GM19043 (cell line): Measurements from ENCODE around the gene KRTAP25-1.

Source experiments
- ATAC-seq: cut with Tn5 transposase; IDR thresholded peaks from one replicate; pipeline ENCODE4 v1.9.1; 2021; ENCODE audit warnings: low read depth; ENCODE audit not compliant: unreplicated experiment

The KRTAP25-1 gene, protein sequence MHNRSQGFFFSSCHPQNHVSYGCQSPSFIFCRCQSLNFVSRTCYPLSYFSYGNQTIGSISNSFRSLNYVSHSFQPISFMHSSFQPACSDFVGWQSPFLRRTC

DNA sequence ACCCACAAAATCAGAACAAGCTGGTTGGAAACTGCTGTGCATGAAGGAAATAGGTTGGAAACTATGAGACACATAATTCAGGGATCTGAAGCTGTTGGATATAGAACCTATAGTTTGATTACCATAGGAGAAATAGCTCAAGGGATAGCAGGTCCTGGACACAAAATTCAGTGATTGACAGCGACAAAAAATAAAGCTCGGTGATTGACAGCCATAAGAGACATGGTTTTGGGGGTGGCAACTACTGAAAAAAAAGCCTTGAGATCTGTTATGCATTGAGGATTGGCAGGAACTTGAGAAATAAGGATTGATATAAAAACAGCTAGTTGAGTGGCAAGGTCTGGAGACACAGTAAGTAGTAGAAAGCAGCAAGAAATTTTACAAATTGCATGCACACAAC is at the start of gene KRTAP25-1:
KRTAP25-1 (minus strand) TSS at position 300 of the 400 bp plus-strand sequence; CDS start at position 276, 24 bp downstream.
- ATAC-seq = no peak

DNA sequence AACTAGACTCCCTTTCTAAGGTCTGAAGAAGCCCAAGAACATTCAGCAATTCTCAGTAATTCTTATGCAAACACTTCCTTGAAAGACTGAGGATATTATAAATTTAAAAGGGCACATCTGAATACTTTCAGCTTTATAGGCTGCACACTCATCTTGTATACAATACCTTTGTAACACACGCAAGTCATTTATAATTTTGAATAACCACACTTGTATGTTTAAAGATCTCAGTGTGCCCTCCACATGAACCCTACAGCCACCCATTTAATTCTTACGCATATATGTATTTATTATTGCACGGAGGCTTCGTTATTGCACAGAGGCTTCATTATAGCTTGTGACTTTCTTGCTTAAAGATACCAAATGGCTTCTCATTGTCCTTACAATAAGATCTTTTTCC is 49.4 kb upstream of the KRTAP25-1 start:
- no peak for ATAC-seq

DNA sequence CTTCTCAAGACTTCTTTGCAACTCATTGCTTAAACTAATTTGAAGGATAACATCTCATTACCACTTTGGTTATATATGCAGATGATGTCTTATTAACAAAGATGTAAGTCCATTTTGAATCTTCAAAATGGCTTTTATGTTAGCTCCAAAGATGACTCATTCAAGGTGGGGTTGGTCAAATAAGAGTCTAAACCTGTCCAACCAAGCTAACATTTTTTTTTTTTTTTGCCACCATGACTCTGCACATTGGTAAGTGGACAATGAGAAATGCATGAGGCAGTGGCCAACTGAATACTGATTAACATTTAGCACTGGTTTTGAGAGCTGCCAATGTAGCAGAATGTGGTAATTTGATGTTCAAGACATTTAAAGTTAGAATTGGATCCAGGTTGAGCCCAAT is 48.5 kb upstream of the KRTAP25-1 start:
- ATAC-seq = no peak

DNA sequence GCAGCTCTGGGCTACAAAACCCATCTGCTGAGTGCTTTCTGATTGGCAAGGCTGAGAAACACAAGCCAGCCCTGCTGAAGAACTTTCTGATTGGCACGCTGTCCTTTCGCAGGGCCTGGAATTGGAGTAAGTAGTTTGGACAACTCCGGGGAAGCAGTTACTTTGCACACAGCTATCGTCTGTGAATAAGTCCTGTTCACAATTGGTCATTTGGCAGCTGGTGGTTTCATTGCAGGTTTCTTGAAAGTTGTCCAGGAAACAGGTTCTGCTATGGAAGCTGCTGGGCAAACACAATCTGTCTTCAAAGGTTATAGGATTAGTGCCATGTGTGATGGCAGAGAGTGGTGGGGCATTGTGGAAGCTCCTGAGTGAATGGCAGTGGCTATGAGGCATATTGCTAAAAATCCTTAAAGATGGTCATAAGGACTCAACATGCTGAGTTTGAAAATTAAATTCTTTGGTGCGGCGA is 48.0 kb upstream of the KRTAP25-1 start, which contains the start of gene KRTAP27-1:
KRTAP27-1 (minus strand) TSS at position 419 of the 469 bp plus-strand sequence; CDS start at position 393, 26 bp downstream.
- ATAC-seq = no peak

DNA sequence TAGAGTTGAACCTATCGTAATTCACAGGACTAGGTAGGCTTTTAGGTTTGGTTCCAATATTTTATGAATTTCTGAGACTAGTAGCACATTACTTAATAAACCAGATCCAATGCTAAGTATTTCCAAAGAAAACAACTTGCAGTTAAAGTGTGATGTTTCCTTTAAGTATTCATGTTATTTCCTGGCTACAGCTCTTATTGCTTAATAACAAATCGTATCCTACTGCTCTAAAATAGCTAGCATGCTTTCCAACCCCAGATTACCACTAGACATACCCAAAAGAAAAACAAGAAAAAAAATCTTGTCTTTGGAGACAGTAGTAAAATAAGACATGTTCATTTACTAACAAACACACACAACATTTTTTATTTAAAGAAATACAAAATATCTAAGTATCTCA is 47.3 kb upstream of the KRTAP25-1 start:
- no peak for ATAC-seq

DNA sequence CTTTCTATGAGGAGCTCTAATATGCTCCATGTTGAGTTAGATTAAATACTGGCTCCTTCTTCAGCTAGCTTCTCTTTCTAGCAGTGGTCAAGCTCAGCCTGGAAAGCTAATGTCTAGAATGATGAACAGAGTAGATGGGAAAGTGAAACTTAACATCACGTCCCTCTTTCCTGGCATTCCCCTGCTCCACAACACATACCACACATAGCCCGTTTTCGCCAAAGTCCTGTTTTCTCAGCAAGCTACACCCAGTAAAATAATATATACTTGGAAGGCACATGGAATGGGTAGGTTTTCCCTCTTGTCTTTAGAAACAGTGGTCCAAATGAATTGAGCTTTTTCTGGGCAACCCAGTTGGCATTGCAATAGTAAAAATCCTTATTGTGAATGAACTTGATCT is 44.4 kb upstream of the KRTAP25-1 start:
- no peak for ATAC-seq

DNA sequence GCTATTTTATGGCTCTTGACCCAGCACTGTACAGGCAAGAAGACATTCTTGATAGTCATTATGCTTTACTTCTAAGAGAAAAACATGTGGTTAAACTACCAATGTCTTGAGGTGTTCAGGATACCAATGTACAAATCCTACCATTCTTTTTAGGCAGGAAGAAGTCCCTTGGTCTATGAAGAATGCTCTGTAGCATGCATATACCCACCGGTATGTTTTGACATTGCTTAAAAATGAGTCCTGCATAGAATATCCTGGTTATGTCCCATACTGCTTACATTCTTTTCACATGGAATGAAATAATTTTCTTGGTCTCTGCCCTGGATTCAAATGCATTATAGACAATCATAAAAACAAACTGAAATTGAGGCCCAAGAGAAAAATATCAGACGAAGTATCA is 43.4 kb upstream of the KRTAP25-1 start:
- no peak for ATAC-seq

DNA sequence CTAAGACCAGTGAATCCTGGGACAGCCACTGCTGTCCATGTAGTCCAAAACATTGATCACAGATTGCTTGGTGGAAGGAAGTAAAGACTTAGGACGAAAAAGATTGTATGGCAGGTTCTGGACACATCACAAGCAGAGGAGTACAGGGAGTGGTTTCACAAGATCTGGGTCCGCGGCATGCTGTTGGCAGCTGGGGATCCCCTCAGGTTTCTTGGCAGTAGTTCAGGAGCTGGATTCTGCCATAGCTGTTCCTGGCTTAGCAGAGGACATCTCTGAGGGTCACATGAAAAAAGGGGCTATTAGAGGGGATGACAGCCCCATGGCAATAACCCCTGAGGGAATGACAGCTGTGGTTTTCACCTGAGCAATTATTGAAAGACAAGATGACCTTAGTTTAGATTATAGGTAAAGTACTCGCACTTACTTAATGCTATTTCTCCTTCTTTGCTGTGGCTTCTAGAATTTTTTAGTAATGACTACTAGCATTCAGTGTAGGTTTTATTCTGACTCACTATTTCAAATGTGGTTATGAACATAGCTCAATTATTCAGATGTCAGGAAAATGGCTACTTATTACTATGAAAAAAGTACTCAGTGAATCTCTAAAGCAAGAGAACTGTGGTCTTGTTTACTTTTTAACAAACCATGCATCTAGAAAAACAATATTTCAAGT is 40.0 kb upstream of the KRTAP25-1 start:
- no peak for ATAC-seq

DNA sequence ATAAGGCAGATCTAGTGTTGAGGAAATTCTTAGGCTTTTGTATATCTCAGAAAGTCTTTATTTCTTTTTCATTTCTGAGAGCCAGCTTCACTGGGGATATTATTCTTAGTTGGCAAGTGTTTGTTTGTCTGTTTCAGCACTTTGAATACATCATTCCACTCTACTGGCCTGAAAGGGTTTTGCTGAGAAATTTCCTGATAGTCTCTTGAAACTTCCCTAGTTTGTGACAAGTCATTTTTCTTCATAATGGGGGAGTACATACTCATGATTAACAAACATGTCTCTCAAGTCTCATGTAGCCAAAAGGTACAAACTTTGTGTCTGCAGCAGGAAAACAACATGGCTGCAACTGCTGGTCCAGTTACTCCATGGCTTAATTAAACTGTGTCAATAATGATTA is 37.1 kb upstream of the KRTAP25-1 start:
- no peak for ATAC-seq

DNA sequence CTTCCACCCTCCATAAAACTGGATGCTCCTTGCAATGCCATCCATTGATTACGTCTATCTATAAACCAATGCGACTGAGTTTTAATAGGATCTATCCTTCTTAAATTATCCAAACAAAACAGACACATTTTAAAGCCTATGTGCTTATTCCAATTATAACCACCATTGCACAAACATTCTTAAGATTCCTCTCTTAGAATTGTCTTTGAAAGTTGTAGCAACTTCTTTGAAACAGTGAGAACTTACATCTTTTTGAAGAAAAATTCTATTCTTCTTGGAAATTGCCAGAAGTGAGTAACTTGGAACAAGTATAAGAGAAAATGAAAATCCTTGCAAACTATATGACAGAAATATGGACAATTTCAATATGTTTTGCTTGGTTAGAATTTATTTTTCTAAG is 30.9 kb upstream of the KRTAP25-1 start, which contains the start of gene KRTAP26-1:
KRTAP26-1 (minus strand) TSS at position 101 of the 400 bp plus-strand sequence. CDS start 280 bp downstream, outside the sequence.
- no peak for ATAC-seq

DNA sequence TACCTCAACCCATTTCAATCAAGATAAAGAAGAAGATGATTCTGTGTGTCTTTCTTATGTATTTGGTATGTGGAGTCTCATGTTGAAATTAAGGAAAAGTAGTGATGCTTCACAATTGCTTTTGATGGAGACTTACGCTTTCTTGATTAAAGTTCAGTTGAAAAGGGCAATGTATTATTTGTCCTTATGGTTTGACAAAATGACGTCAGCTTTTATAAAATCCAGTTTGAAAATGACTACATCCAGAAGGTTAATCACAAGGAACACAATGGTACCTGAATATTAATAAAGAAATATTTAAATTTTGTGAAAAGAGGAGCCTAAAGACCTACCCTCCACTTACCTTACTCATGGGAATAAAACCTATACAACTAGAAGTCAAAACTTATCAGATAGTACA is 26.4 kb upstream of the KRTAP25-1 start:
- no peak for ATAC-seq

DNA sequence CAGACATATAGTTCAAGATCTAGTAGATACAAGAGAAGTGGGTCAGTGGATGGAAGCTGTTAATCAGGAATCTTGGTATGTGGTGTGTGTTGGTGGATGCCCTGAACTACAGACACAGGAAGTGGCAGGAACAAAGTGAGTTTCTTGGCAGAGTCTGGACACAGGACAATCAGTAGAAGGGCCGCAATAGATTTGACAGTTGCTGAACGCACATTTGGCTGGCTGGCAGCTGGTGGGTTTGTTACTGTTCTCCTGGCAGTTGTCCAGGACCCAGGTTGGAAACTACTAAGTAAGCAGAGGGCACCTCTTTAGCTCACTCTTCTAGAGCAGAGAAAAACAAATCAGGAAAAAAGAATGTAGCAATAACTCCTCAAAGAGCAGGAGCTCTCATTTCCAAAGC is 17.6 kb upstream of the KRTAP25-1 start:
- no peak for ATAC-seq

DNA sequence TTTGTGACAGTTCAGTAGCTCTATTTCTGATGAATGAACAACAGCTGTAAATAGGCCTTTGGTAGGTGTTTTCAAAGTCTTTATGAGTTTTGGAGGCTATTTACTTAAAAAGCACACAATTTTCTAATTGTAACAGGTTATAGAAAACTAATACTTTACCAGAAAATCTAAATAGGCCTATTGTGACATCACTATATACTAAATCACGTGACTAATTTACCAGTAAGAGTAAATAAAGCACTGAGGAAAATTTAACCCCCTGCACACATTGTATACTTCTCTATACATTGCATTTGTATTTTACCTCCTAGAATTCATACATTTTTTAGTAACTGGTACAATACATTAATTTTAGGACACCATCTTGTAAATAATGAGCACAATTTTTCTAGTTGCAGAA is 15.8 kb upstream of the KRTAP25-1 start:
- ATAC-seq = no peak

DNA sequence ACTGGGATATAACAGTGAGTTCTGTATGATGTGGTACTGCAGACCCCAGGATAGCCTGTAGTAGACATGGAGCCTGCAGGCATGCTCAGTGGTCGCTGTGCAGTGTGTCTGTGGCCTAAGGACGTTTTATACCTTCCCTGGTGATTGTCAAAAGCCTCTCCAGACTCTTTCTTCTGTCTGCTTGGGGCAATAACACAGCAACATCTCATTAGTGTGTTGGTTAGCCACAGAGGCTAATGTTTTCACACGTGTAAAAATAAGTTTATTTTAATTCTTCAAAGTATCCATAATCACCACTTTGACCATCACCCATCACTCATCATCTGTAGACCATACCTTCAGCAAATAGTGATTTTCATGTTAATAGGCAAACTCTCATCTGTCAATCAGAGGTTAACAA is 6.5 kb downstream of the KRTAP25-1 start, which contains the start of gene KRTAP24-1:
KRTAP24-1 (minus strand) TSS at position 101 of the 400 bp plus-strand sequence; CDS start at position 83, 18 bp downstream.
- ATAC-seq = no peak

DNA sequence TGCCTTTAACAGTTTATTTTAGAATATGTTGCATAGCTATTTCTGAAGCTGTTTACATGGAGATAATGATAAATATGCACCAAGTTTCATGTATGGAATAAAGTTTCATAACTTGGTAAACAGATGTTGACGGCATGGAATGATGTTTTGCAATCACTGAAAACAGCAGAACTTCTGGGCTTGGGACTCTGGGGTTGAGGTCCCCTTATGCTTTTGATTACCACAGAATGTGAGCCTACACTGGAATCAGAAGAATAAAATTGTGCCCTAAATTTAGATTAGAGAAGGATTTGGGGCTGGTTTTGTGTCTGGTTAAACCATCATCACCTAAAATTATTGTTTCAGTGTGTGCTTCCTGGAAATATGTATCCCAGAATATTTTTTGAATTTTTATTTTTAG is 17.7 kb downstream of the KRTAP25-1 start:
- no peak for ATAC-seq

DNA sequence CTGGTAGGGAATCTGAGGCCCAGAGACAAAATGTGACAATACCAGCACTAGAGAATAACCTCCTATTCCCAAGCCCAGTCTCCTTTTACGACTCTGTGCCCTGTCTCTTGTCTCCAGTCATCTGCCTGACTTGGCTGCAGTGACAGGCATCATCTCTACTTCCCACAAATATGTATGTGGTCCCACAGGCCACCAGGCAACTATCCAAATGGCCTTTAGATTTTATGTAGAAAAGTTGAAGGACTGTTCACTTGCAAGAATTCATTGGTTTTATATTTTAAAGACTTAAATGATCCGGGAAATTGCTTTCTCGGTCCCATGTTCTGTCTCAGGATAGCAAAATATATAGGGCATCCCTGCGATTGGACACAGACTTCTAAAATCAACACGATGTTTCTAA is 18.2 kb downstream of the KRTAP25-1 start:
- no peak for ATAC-seq

DNA sequence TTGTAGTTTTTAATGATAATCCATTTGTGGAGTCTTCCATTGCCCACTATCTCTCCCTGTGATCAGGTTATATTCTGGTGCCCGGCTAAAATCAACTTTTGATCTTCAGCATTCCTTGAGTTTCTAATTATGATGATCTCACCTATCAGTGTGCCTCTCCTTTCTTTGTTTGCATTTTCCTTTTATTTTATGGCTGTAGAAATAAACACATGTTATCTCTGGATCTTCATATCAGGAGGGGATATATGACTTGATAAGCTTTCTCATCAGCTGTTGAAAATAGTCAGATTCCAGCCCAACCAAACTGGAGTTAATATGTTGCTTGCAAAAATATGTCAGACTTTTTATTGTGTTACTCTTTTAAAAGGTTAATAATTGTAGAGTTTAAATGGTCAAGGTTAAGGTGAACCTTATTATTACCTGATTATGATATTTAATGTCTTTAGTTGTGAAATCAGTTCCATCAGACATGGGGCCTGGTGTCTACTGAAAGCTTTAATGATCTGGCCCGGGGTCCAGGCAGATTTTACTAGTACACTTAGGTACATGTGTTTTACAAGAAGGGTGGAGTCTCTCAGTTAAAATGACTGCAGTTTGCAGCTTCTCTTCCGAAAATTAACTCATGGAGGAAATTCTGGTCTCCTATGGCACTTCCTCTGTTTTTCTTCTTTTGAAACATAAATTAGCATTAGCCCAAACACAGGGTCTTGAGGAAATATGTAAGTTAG is 19.3 kb downstream of the KRTAP25-1 start:
- ATAC-seq = no peak

DNA sequence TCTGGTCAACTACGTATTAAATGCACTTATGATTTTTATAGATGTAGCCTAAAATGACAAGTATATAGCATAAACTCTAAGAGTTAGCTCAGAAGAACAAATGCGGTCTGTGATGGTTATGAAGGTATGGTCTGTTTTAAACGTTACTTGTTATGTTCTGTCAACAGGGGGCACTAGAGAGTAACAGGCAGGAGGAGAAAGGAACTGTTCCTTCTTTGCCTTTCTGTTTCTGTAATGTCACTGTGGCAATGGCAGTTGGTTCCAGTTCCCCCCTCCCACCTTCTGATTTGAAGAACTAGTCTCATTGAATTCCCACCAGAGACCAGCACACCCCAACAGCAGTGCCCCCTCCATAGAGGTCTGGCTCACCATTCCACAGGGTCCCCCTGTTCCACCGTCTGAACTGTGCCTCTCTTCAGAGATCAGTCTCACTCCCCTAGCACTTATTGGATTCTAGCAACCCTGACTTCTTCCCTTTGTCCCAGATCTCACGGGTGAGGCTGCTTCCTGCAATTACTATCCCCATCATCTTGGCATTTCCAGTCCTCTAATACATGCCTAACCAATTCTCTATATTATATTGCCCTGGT is 20.6 kb downstream of the KRTAP25-1 start:
- no peak for ATAC-seq

DNA sequence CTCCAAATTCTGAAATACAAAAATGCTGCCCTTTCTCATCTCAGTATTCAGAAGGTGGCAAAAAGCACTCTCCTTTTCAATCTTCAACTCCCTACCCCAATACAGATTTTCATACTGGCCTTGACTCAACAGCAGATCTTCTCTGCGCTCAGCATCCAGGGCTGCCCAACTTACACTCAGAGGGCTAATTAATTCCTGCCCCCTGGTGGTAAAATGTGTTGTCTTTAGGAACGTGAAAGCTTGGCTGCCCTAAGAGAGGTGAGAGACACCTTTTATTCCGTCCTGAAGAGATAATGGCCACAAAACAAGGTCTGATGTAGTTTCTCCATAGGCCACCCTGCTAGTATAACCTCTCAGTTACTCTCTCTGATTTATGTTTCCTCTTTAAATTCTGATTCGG is 31.5 kb downstream of the KRTAP25-1 start:
- no peak for ATAC-seq

DNA sequence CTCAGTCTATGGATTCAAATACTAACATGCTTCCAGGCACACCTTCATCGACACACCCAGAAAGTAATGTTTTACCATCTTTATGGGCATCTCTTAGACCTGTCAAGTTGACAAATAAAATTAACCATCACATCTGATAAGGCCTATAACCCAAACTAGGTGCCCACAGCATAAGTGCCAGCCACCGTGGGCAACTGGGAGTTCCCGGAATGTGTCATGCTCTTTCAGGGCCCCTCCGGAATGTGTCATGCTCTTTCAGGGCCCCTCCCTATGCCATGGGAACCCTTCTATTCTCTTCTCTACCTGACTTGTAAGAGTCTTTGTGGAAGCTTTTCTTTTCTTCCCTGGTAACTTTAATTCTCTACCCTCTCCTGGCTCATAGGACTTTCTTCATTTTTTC is 33.2 kb downstream of the KRTAP25-1 start:
- no peak for ATAC-seq

DNA sequence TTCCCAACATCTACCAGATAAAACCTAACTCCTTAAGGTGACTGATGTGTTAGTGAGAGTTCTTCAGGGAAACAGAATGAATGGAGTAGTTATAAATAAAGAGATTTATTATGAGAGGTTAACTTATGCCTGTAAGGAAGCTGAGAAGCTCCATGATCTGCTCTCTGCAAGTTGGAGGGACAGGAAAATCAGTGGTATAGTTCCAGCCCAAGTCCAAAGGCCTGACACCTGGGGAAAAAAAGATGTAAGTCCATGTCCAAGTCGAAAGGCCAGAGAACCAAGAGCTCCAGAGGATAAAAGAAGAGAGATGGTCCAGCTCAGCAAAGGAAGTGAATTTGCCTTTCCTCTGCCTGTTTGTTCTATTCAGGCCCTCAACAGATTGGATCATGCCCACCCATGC is 33.6 kb downstream of the KRTAP25-1 start:
- ATAC-seq = no peak
